ENCODE measurements around the gene MISP. TPM values are rescaled to one million over a fixed set of nuclear protein-coding genes. Genes with fewer than 3 reads are reported as not detected.

MISP gene
- total and polyA plus RNA-seq, 9 of the 15 experiments (the other 6 are each of a cell fraction or from before 2014, with no cell fraction given): 0.04 to 0.29 (median 0.05) TPM; not detected in 5

GRCh38 chr19:796692-797527, 46.0 kb downstream of the MISP start, which contains the start of gene PTBP1 (continued):
- no peak for TF ChIP-seq CEBPG (CRISPR knock-in tag; IDR thresholded peaks at IDR 0.05)
- TF ChIP-seq CEBPG (tag; conservative IDR thresholded peaks at IDR 0.05 in 1 of 2, IDR thresholded peaks at IDR 0.05 in 1 of 2): no peak
- peak; percentile 11; the same call in 1 of the 2 replicates for TF ChIP-seq STAT5A (IDR thresholded peaks at IDR 0.05; ENCODE audit: borderline replicate concordance, low read length)
- TF ChIP-seq, protein P1, sequence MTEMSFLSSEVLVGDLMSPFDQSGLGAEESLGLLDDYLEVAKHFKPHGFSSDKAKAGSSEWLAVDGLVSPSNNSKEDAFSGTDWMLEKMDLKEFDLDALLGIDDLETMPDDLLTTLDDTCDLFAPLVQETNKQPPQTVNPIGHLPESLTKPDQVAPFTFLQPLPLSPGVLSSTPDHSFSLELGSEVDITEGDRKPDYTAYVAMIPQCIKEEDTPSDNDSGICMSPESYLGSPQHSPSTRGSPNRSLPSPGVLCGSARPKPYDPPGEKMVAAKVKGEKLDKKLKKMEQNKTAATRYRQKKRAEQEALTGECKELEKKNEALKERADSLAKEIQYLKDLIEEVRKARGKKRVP (CRISPR knock-in tag; IDR thresholded peaks at IDR 0.05): no peak
- no peak for TF ChIP-seq TFAM (CRISPR knock-in tag; conservative IDR thresholded peaks at IDR 0.05)
- TF ChIP-seq FOXP4 (CRISPR knock-in tag; IDR thresholded peaks at IDR 0.05; ENCODE audit: borderline replicate concordance): no peak
- TF ChIP-seq E2F3 (CRISPR knock-in tag; IDR thresholded peaks at IDR 0.05): peak; percentile 83; the same call in 1 of the 2 replicates
- no peak for TF ChIP-seq MCM2 (IDR thresholded peaks at IDR 0.05; ENCODE audit: low read depth)
- 0 out of 2 replicates have a peak, but pooled peaks have one; percentile 69 for TF ChIP-seq ZNF583 (CRISPR knock-in tag; IDR thresholded peaks at IDR 0.05)
- peak; percentile 83 for TF ChIP-seq CHD2 (IDR thresholded peaks at IDR 0.05; ENCODE audit: low read depth, low read length)
- TF ChIP-seq, protein P2, sequence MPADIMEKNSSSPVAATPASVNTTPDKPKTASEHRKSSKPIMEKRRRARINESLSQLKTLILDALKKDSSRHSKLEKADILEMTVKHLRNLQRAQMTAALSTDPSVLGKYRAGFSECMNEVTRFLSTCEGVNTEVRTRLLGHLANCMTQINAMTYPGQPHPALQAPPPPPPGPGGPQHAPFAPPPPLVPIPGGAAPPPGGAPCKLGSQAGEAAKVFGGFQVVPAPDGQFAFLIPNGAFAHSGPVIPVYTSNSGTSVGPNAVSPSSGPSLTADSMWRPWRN (IDR thresholded peaks at IDR 0.05; ENCODE audit: low read depth): no peak
- no peak for TF ChIP-seq ZNF75A (CRISPR knock-in tag; IDR thresholded peaks at IDR 0.05)
- peak in 1 of 2 experiments; percentile 90 for TF ChIP-seq AFF1 (IDR thresholded peaks at IDR 0.05; ENCODE audit: low read depth in 1 of 2, partially characterized antibody in 2 of 2)
- no peak for TF ChIP-seq ZNF134 (CRISPR knock-in tag; conservative IDR thresholded peaks at IDR 0.05)
- TF ChIP-seq TBL1XR1 (IDR thresholded peaks at IDR 0.05; ENCODE audit: low read length in 2 of 2): peak; percentile 34 to 38; a peak in 3 of 4 replicates
- TF ChIP-seq RB1 (IDR thresholded peaks at IDR 0.05; ENCODE audit: low read depth): peak; percentile 48; the same call in 1 of the 2 replicates
- no peak; the same call in 1 of the 2 replicates for TF ChIP-seq CBFA2T3 (IDR thresholded peaks at IDR 0.05)
